H9 (cell line): ENCODE measurements around the gene MBD3L4. TPM values are rescaled to one million over a fixed set of nuclear protein-coding genes. Genes with fewer than 3 reads are reported as not detected.

Source experiments
- DNase-seq: peaks from one replicate; pipeline ENCODE4 v3.0.0-alpha.2; 2017
- H2AFZ ChIP-seq: one replicate; pipeline ENCODE4 v1.6.1; 2013; ENCODE audit warnings: mild to moderate bottlenecking, low read length, control low read depth, moderate library complexity
- H2AK5ac ChIP-seq: 2 replicates; pipeline ENCODE4 v1.6.1; 2013; ENCODE audit warnings: low read length, control low read depth, mixed read lengths; ENCODE audit not compliant: insufficient read length
- H2BK120ac ChIP-seq: one replicate; pipeline ENCODE4 v1.6.1; 2013; ENCODE audit warnings: low read depth, mild to moderate bottlenecking, low read length, control low read depth, inconsistent platforms; ENCODE audit not compliant: poor library complexity, severe bottlenecking
- H2BK12ac ChIP-seq: 2 replicates; pipeline ENCODE4 v1.6.1; 2013; ENCODE audit warnings: low read length, control low read depth, mixed read lengths, low read depth; ENCODE audit not compliant: insufficient read length
- H2BK15ac ChIP-seq: 2 replicates; pipeline ENCODE4 v1.6.1; 2013; ENCODE audit warnings: low read depth, low read length, control low read depth
- H2BK20ac ChIP-seq: one replicate; pipeline ENCODE4 v1.6.1; 2013; ENCODE audit warnings: low read depth, mild to moderate bottlenecking, low read length, control low read depth, inconsistent platforms; ENCODE audit not compliant: poor library complexity, severe bottlenecking
- H2BK5ac ChIP-seq: 2 replicates; pipeline ENCODE4 v1.6.1; 2013; ENCODE audit warnings: low read length, control low read depth, mixed read lengths; ENCODE audit not compliant: insufficient read length
- H3K14ac ChIP-seq: 2 replicates; pipeline ENCODE4 v1.6.1; 2013; ENCODE audit warnings: low read length, control low read depth; ENCODE audit not compliant: insufficient read depth
- H3K18ac ChIP-seq: 2 replicates; pipeline ENCODE4 v1.6.1; 2013; ENCODE audit warnings: low read depth, mild to moderate bottlenecking, mixed read lengths, low read length, control low read depth; ENCODE audit not compliant: insufficient read length
- H3K23ac ChIP-seq: 2 replicates; pipeline ENCODE4 v1.6.1; 2013; ENCODE audit warnings: low read length, control low read depth, mixed read lengths, low read depth; ENCODE audit not compliant: insufficient read length
- H3K23me2 ChIP-seq: 2 replicates; pipeline ENCODE4 v1.6.1; 2013; ENCODE audit warnings: low read depth, mild to moderate bottlenecking, mixed read lengths, low read length, control low read depth; ENCODE audit not compliant: insufficient read length, poor library complexity, severe bottlenecking
- H3K27ac ChIP-seq: 2 replicates; pipeline ENCODE4 v1.5.1; 2013; ENCODE audit warnings: low read length, control low read depth, mixed read lengths, low read depth; ENCODE audit not compliant: insufficient read length
- H3K27me3 ChIP-seq: 2 replicates; pipeline ENCODE4 v1.6.1; 2013; ENCODE audit warnings: low read length, control low read depth, inconsistent platforms; ENCODE audit not compliant: insufficient read depth
- H3K4ac ChIP-seq: 2 replicates; pipeline ENCODE4 v1.6.1; 2013; ENCODE audit warnings: low read depth, mild to moderate bottlenecking, control low read depth, inconsistent platforms, low read length, moderate library complexity
- H3K4me1 ChIP-seq: 2 replicates; pipeline ENCODE4 v1.6.1; 2013; ENCODE audit warnings: low read length, control low read depth, inconsistent platforms; ENCODE audit not compliant: insufficient read depth
- H3K4me2 ChIP-seq: 2 replicates; pipeline ENCODE4 v1.6.1; 2013; ENCODE audit warnings: low read length, control low read depth, mixed read lengths; ENCODE audit not compliant: insufficient read length, insufficient read depth
- H3K56ac ChIP-seq: 2 replicates; pipeline ENCODE4 v1.6.1; 2013; ENCODE audit warnings: low read depth, mild to moderate bottlenecking, mixed read lengths, low read length, control low read depth; ENCODE audit not compliant: insufficient read length
- H3K79me1 ChIP-seq: 2 replicates; pipeline ENCODE4 v1.6.1; 2013; ENCODE audit warnings: low read depth, mild to moderate bottlenecking, moderate library complexity, low read length, control low read depth, inconsistent platforms; ENCODE audit not compliant: insufficient read depth, poor library complexity, severe bottlenecking
- H3K79me2 ChIP-seq: 2 replicates; pipeline ENCODE4 v1.6.1; 2013; ENCODE audit warnings: low read length, control low read depth, inconsistent platforms; ENCODE audit not compliant: insufficient read depth
- H3K9ac ChIP-seq: 2 replicates; pipeline ENCODE4 v1.6.1; 2013; ENCODE audit warnings: low read length, control low read depth, mixed read lengths; ENCODE audit not compliant: insufficient read length; ENCODE audit errors: extremely low read depth
- H3K9me3 ChIP-seq: one replicate; pipeline ENCODE4 v1.6.1; 2013; ENCODE audit warnings: low read depth, low read length, inconsistent platforms; ENCODE audit not compliant: control insufficient read depth
- H3T11ph ChIP-seq: one replicate; pipeline ENCODE4 v1.6.1; 2013; ENCODE audit warnings: mild to moderate bottlenecking, low read length, control low read depth, inconsistent platforms
- H4K20me1 ChIP-seq: one replicate; pipeline ENCODE4 v1.6.1; 2013; ENCODE audit not compliant: control insufficient read depth, insufficient read length, insufficient read depth
- H4K5ac ChIP-seq: 2 replicates; pipeline ENCODE4 v1.6.1; 2013; ENCODE audit warnings: low read depth, mild to moderate bottlenecking, mixed read lengths, low read length, control low read depth; ENCODE audit not compliant: insufficient read length
- H4K8ac ChIP-seq: replicated peaks from 2 replicates; pipeline ENCODE4 v1.6.1; 2013; ENCODE audit warnings: low read length, control low read depth, mixed read lengths, low read depth; ENCODE audit not compliant: insufficient read length
- H4K91ac ChIP-seq: 2 replicates; pipeline ENCODE4 v1.6.1; 2013; ENCODE audit warnings: low read depth, mild to moderate bottlenecking, moderate library complexity, mixed read lengths, low read length, control low read depth; ENCODE audit not compliant: insufficient read length
- H3K27ac Mint-ChIP-seq, 3 experiments: 2 replicates in 2 of 3; 3 replicates in 1 of 3; pipeline ENCODE4 v1.8.0; 2020 to 2021; ENCODE audit warnings: mixed read lengths in 3 of 3, mild to moderate bottlenecking in 1 of 3, moderate library complexity in 1 of 3
- H3K27me3 Mint-ChIP-seq: 2 replicates; pipeline ENCODE4 v1.8.0; 2021; ENCODE audit warnings: low read depth, mild to moderate bottlenecking, moderate library complexity, mixed read lengths
- H3K36me3 Mint-ChIP-seq, 3 experiments: 2 replicates in 2 of 3; 3 replicates in 1 of 3; pipeline ENCODE4 v1.8.0; 2020 to 2021; ENCODE audit warnings: low read depth in 3 of 3, mixed read lengths in 3 of 3; ENCODE audit not compliant: insufficient read depth in 1 of 3
- H3K4me1 Mint-ChIP-seq, 2 experiments: 2 replicates each; pipeline ENCODE4 v1.8.0; 2020; ENCODE audit warnings: mixed read lengths in 2 of 2
- H3K4me3 Mint-ChIP-seq, 2 experiments: 2 replicates in 1 of 2; 3 replicates in 1 of 2; pipeline ENCODE4 v1.8.0; 2020 to 2021; ENCODE audit warnings: mild to moderate bottlenecking in 2 of 2, mixed read lengths in 2 of 2, moderate library complexity in 1 of 2
- H3K9me3 Mint-ChIP-seq, 2 experiments: 2 replicates in 1 of 2; 3 replicates in 1 of 2; pipeline ENCODE4 v1.8.0; 2020; ENCODE audit warnings: mild to moderate bottlenecking in 2 of 2, mixed read lengths in 2 of 2, moderate library complexity in 1 of 2
- CTCF ChIP-seq: fragments of 200-600 bp; sonication (generic); conservative IDR thresholded peaks from 3 replicates; pipeline ENCODE4 v1.8.0; 2021; ENCODE audit warnings: antibody characterized with exemption, mild to moderate bottlenecking
- WGBS: extraction: QIAGEN DNeasy Blood & Tissue Kit; methylation state at CpG from one replicate; pipeline ENCODE4 v1.1.7; 2013; ENCODE audit warnings: missing lambda C conversion rate, low lambda C conversion rate, mixed read lengths; ENCODE audit not compliant: insufficient read length; ENCODE audit errors: extremely low coverage; 5-methylcytosine and 5-hydroxymethylcytosine counted together
- total RNA-seq: library from RNA; stranded (reverse); gene quantifications from 2 replicates; pipeline ENCODE4 v1.2.1, GENCODE V29; 2021

MBD3L4 gene
- total RNA-seq, 1 experiment from 2014 or later = not detected

- H3T11ph ChIP-seq = no peak overlapping the region
- DNase-seq = no peak
- no peaks in the 10 kb centered on the region for H3K23me2 ChIP-seq
- peaks cover 88 to 92% (median 89%) of the 10 kb centered on the region in 3 experiments for H3K36me3 Mint-ChIP-seq
- no peak overlapping the region for H2AFZ ChIP-seq
- no peak overlapping the region for H3K27ac Mint-ChIP-seq
- H3K18ac ChIP-seq = no peak overlapping the region
- H2BK120ac ChIP-seq = no peak overlapping the region
- peaks cover 45% of the 10 kb centered on the region for H3K9me3 ChIP-seq
- H2BK20ac ChIP-seq = no peak overlapping the region
- H3K79me2 ChIP-seq = no peaks in the 10 kb centered on the region
- H2BK12ac ChIP-seq = no peak overlapping the region
- no peak overlapping the region for H3K27ac ChIP-seq
- no peak overlapping the region for H4K8ac ChIP-seq
- no peak overlapping the region for H4K5ac ChIP-seq
- no peaks in the 10 kb centered on the region for H3K4me1 ChIP-seq
- no peak overlapping the region for H3K9ac ChIP-seq
- H3K27me3 Mint-ChIP-seq = no peaks in the 10 kb centered on the region; the same call in 1 of the 2 replicates
- H2BK15ac ChIP-seq = no peak overlapping the region
- H3K4ac ChIP-seq = no peak overlapping the region
- H3K56ac ChIP-seq = no peak overlapping the region
- H3K23ac ChIP-seq = no peak overlapping the region
- H3K27me3 ChIP-seq = no peaks in the 10 kb centered on the region
- no peak overlapping the region for H3K14ac ChIP-seq
- no peak for TF ChIP-seq CTCF
- H3K79me1 ChIP-seq = no peaks in the 10 kb centered on the region
- H3K4me1 Mint-ChIP-seq = no peaks in the 10 kb centered on the region
- H3K4me3 Mint-ChIP-seq = no peak overlapping the region
- no peaks in the 10 kb centered on the region for H4K20me1 ChIP-seq
- no peak overlapping the region for H3K4me2 ChIP-seq
- H4K91ac ChIP-seq = no peak overlapping the region
- H2BK5ac ChIP-seq = no peak overlapping the region
- H2AK5ac ChIP-seq = no peak overlapping the region
- H3K9me3 Mint-ChIP-seq = peaks cover 46 to 59% of the 10 kb centered on the region in 2 experiments
- WGBS = no CpG with 5 or more reads among the region's 6 CpGs
Observed at GRCh38 chr19:7076151-7076550, 36.2 kb upstream of the MBD3L4 start.
